IMR-90 (cell line): ENCODE measurements around the gene PIK3CB. TPM values are rescaled to one million over a fixed set of nuclear protein-coding genes. Genes with fewer than 3 reads are reported as not detected.

Experiments
- ATAC-seq: fragments of 200-7000 bp; cut with Tn5 transposase; 2 replicates; pipeline ENCODE4 v1.9.1; 2020; ENCODE audit warnings: low read depth, mild to moderate bottlenecking, moderate library complexity
- BruUV-seq: library from RNA; stranded (reverse); fragments of 400-500 nt; replicated peaks from 2 replicates; lab custom pipeline; 2021; lab: Mats Ljungman, UMichigan
- CTCF ChIA-PET: fragments of 300-600 bp; formaldehyde crosslinking; extraction: SDS; loops from one replicate; lab custom pipeline; 2021; ENCODE audit warnings: antibody characterized with exemption; lab: Yijun Ruan, JAX
- POLR2A ChIA-PET: fragments of 300-600 bp; sonication (Branson Sonifier 250); formaldehyde crosslinking; loops from one replicate; lab custom pipeline; 2022; ENCODE audit warnings: antibody characterized with exemption; ENCODE audit not compliant: unreplicated experiment; lab: Charles Lee
- DNase-seq: peaks from one replicate; pipeline ENCODE4 v3.0.0; 2013
- H2AFZ ChIP-seq: replicated peaks from 2 replicates; pipeline ENCODE3; 2013; ENCODE audit warnings: low read length, mild to moderate bottlenecking; ENCODE audit not compliant: poor library complexity
- H2AK5ac ChIP-seq: 2 replicates; pipeline ENCODE4 v1.6.1; 2013; ENCODE audit warnings: low read depth, low read length, inconsistent platforms
- H2AK9ac ChIP-seq: replicated peaks from 2 replicates; pipeline ENCODE3; 2013; ENCODE audit warnings: mild to moderate bottlenecking, low read depth, low read length, moderate library complexity; ENCODE audit not compliant: poor library complexity
- H2BK120ac ChIP-seq: 2 replicates; pipeline ENCODE4 v1.6.1; 2013; ENCODE audit warnings: low read depth, low read length, inconsistent platforms
- H2BK15ac ChIP-seq: 3 replicates; pipeline ENCODE4 v1.6.1; 2013; ENCODE audit warnings: low read depth, low read length, inconsistent platforms
- H2BK20ac ChIP-seq: 2 replicates; pipeline ENCODE4 v1.6.1; 2013; ENCODE audit warnings: low read depth, mild to moderate bottlenecking, inconsistent platforms, low read length, moderate library complexity
- H2BK5ac ChIP-seq: 2 replicates; pipeline ENCODE4 v1.6.1; 2013; ENCODE audit warnings: mild to moderate bottlenecking, low read depth, low read length, inconsistent platforms; ENCODE audit not compliant: poor library complexity, severe bottlenecking
- H3K14ac ChIP-seq: replicated peaks from 2 replicates; pipeline ENCODE4 v1.6.1; 2013; ENCODE audit warnings: low read depth, low read length, inconsistent platforms
- H3K18ac ChIP-seq: 2 replicates; pipeline ENCODE4 v1.6.1; 2013; ENCODE audit warnings: low read depth, low read length, control low read depth
- H3K23ac ChIP-seq: 2 replicates; pipeline ENCODE4 v1.6.1; 2013; ENCODE audit warnings: low read depth, low read length, inconsistent platforms
- H3K27ac ChIP-seq: 2 replicates; pipeline ENCODE4 v1.5.1; 2013; ENCODE audit warnings: mild to moderate bottlenecking, control low read depth, low read length; ENCODE audit not compliant: insufficient read depth
- H3K27me3 ChIP-seq: 2 replicates; pipeline ENCODE4 v1.6.1; 2013; ENCODE audit warnings: low read length; ENCODE audit not compliant: control insufficient read depth, insufficient read depth
- H3K36me3 ChIP-seq: 2 replicates; pipeline ENCODE4 v1.6.1; 2013; ENCODE audit warnings: low read length, mixed read lengths; ENCODE audit not compliant: control insufficient read depth, insufficient read depth
- H3K4ac ChIP-seq: 2 replicates; pipeline ENCODE4 v1.6.1; 2013; ENCODE audit warnings: low read depth, low read length, inconsistent platforms
- H3K4me1 ChIP-seq: 2 replicates; pipeline ENCODE4 v1.6.1; 2013; ENCODE audit warnings: low read length, mixed read lengths; ENCODE audit not compliant: control insufficient read depth, insufficient read depth
- H3K4me2 ChIP-seq: 2 replicates; pipeline ENCODE4 v1.6.1; 2013; ENCODE audit warnings: low read depth, mild to moderate bottlenecking, control low read depth, low read length, moderate library complexity
- H3K4me3 ChIP-seq: 2 replicates; pipeline ENCODE4 v1.5.1; 2013; ENCODE audit warnings: low read depth, mild to moderate bottlenecking, control low read depth, low read length, moderate library complexity; ENCODE audit not compliant: insufficient read depth
- H3K56ac ChIP-seq: 2 replicates; pipeline ENCODE4 v1.6.1; 2013; ENCODE audit warnings: low read length, inconsistent platforms; ENCODE audit not compliant: insufficient read depth; ENCODE audit errors: extremely low read depth
- H3K79me1 ChIP-seq, 2 experiments: 2 replicates each; pipeline ENCODE4 v1.6.1; 2013; ENCODE audit warnings: low read length in 2 of 2, inconsistent platforms in 1 of 2, low read depth in 1 of 2
- H3K9ac ChIP-seq: 2 replicates; pipeline ENCODE4 v1.6.1; 2013; ENCODE audit warnings: low read depth, low read length, control low read depth
- H3K9me1 ChIP-seq: 2 replicates; pipeline ENCODE4 v1.6.1; 2013; ENCODE audit warnings: low read length, inconsistent platforms; ENCODE audit not compliant: insufficient read depth
- H3K9me3 ChIP-seq: 2 replicates; pipeline ENCODE4 v1.6.1; 2013; ENCODE audit warnings: low read length; ENCODE audit not compliant: control insufficient read depth, insufficient read depth
- H4K20me1 ChIP-seq: 2 replicates; pipeline ENCODE4 v1.6.1; 2013; ENCODE audit warnings: low read length, inconsistent platforms; ENCODE audit not compliant: insufficient read depth
- H4K5ac ChIP-seq: 2 replicates; pipeline ENCODE4 v1.6.1; 2013; ENCODE audit warnings: mild to moderate bottlenecking, low read depth, low read length, control low read depth
- H4K8ac ChIP-seq, 2 experiments: 2 replicates each; pipeline ENCODE4 v1.6.1; 2013; ENCODE audit warnings: low read depth in 2 of 2, low read length in 2 of 2, control low read depth in 1 of 2, inconsistent platforms in 1 of 2
- H4K91ac ChIP-seq: 2 replicates; pipeline ENCODE4 v1.6.1; 2013; ENCODE audit warnings: low read depth, low read length, inconsistent platforms; ENCODE audit not compliant: insufficient read depth
- BHLHE40 ChIP-seq: fragments of 150-350 bp; IDR thresholded peaks from 2 replicates; pipeline ENCODE4 v1.6.1; 2016; ENCODE audit warnings: mild to moderate bottlenecking, low read depth, low read length
- CEBPB ChIP-seq: IDR thresholded peaks from 2 replicates; pipeline ENCODE4 v1.6.1; 2012; ENCODE audit warnings: low read depth, low read length, improper control_type of control experiment
- CHD1 ChIP-seq: IDR thresholded peaks from 2 replicates; pipeline ENCODE4 v1.6.1; 2012; ENCODE audit warnings: low read depth, low read length, improper control_type of control experiment
- CTCF ChIP-seq: conservative IDR thresholded peaks from 2 replicates; pipeline ENCODE4 v1.5.1; 2012; ENCODE audit warnings: mild to moderate bottlenecking, low read depth, low read length, improper control_type of control experiment
- ELK1 ChIP-seq: fragments of 150-350 bp; IDR thresholded peaks from 2 replicates; pipeline ENCODE4 v1.6.1; 2016; ENCODE audit warnings: low read depth, mild to moderate bottlenecking, low read length, moderate library complexity, borderline replicate concordance
- FOS ChIP-seq: fragments of 150-350 bp; IDR thresholded peaks from 2 replicates; pipeline ENCODE4 v1.6.1; 2016; ENCODE audit warnings: low read depth, low read length
- MAFK ChIP-seq: IDR thresholded peaks from 2 replicates; pipeline ENCODE4 v1.6.1; 2012; ENCODE audit warnings: low read depth, low read length, improper control_type of control experiment
- MAZ ChIP-seq: IDR thresholded peaks from 2 replicates; pipeline ENCODE4 v1.6.1; 2012; ENCODE audit warnings: low read depth, mild to moderate bottlenecking, low read length, improper control_type of control experiment, moderate library complexity, borderline replicate concordance
- MXI1 ChIP-seq: IDR thresholded peaks from 2 replicates; pipeline ENCODE4 v1.6.1; 2012; ENCODE audit warnings: low read depth, mild to moderate bottlenecking, low read length, moderate library complexity, borderline replicate concordance
- NFE2L2 ChIP-seq: fragments of 150-350 bp; IDR thresholded peaks from 2 replicates; pipeline ENCODE4 v1.6.1; 2016; ENCODE audit warnings: low read depth, mild to moderate bottlenecking, low read length
- POLR2A ChIP-seq: IDR thresholded peaks from 2 replicates; pipeline ENCODE4 v1.6.1; 2012; ENCODE audit warnings: mild to moderate bottlenecking, low read depth, low read length
- RAD21 ChIP-seq: IDR thresholded peaks from 2 replicates; pipeline ENCODE4 v1.6.1; 2012; ENCODE audit warnings: low read length, improper control_type of control experiment
- RCOR1 ChIP-seq: IDR thresholded peaks from 2 replicates; pipeline ENCODE4 v1.6.1; 2012; ENCODE audit warnings: mild to moderate bottlenecking, low read length, improper control_type of control experiment; ENCODE audit not compliant: insufficient replicate concordance
- RFX5 ChIP-seq: IDR thresholded peaks from 2 replicates; pipeline ENCODE4 v1.8.0; 2012; ENCODE audit warnings: low read depth, mild to moderate bottlenecking, low read length, moderate library complexity
- SMC3 ChIP-seq: fragments of 150-350 bp; IDR thresholded peaks from 2 replicates; pipeline ENCODE4 v1.6.1; 2016; ENCODE audit warnings: low read depth, mild to moderate bottlenecking, antibody characterized with exemption, low read length, moderate library complexity
- USF2 ChIP-seq: fragments of 150-350 bp; IDR thresholded peaks from 2 replicates; pipeline ENCODE4 v1.6.1; 2017; ENCODE audit warnings: mild to moderate bottlenecking, antibody characterized with exemption, low read length, low read depth
- WGBS, 2 experiments: methylation state at CpG; one replicate each; pipeline versions ENCODE4 v1.1.5 to v1.1.7; 2013; ENCODE audit warnings: missing lambda C conversion rate in 2 of 2; ENCODE audit not compliant: insufficient read length in 1 of 2; ENCODE audit errors: extremely low coverage in 2 of 2; 5-methylcytosine and 5-hydroxymethylcytosine counted together
- dilution Hi-C: fragments of 300-500 bp; cut with HindIII; formaldehyde crosslinking; loops from one replicate; pipeline ENCODE4 v1.14.3; 2018; ENCODE audit warnings: low sequenced_read_pairs; ENCODE audit not compliant: unreplicated experiment
- in situ Hi-C: fragments of 300-500 bp; cut with MboI; formaldehyde crosslinking; loops from 3 replicates; pipeline ENCODE4 v1.14.3; 2019; ENCODE audit warnings: low sequenced_read_pairs, inconsistent platforms, mixed read lengths
- intact Hi-C: fragments of 100-400 bp; cut with micrococcal nuclease; formaldehyde crosslinking; loops from 2 replicates; pipeline ENCODE4 v1.10.0; 2022
- polyA plus RNA-seq, 3 experiments: library from polyadenylated mRNA; depleted of rRNA; stranded (reverse); fragments of >200 nt; gene quantifications; 2 replicates each; pipeline ENCODE4 v1.2.3, GENCODE V29; 2012; ENCODE audit warnings: low replicate concordance in 1 of 3
- total RNA-seq: library from RNA; depleted of rRNA; stranded (reverse); fragments of >200 nt; gene quantifications from 2 replicates; pipeline ENCODE4 v1.2.3, GENCODE V29; 2012

Gene PIK3CB
- total and polyA plus RNA-seq, 2 of the 4 experiments (the other 2 are of a cell fraction) = 6.3 to 6.8 TPM

- H3K4ac ChIP-seq = peak overlapping the region; percentile 10; the same call in 1 of the 2 replicates
- no peaks in the 10 kb centered on the region for H3K27me3 ChIP-seq
- no peak overlapping the region for H3K27ac ChIP-seq
- H3K9me3 ChIP-seq = no peaks in the 10 kb centered on the region
- BruUV-seq = no TSS peak
- no peak overlapping the region for H3K4me3 ChIP-seq
- peak overlapping the region; percentile 45; the same call in 1 of the 2 replicates for H3K14ac ChIP-seq
- peak; percentile 81 for DNase-seq
- CTCF ChIA-PET = interaction anchor here (0.6 kb wide), 1 partner anchor 142 kb away, joined by 5 read pairs; no protein-coding TSS in a partner anchor
- no peak overlapping the region; the same call in 1 of the 2 replicates for H2BK120ac ChIP-seq
- H3K23ac ChIP-seq = 0 out of 2 replicates have a peak overlapping the region, but pooled peaks have one; percentile 32
- no peak overlapping the region for H3K4me2 ChIP-seq
- no peak overlapping the region for H4K91ac ChIP-seq
- ATAC-seq = peak; percentile 59
- H3K4me1 ChIP-seq = peaks cover 15% of the 10 kb centered on the region
- H4K8ac ChIP-seq = peak overlapping the region in 1 of 2 experiments; percentile 39; a peak in 1 of 4 replicates
- no peak overlapping the region for H2BK5ac ChIP-seq
- no peak overlapping the region for H3K18ac ChIP-seq
- 0 out of 3 replicates have a peak overlapping the region, but pooled peaks have one; percentile 55 for H2BK15ac ChIP-seq
- H4K5ac ChIP-seq = no peak overlapping the region
- POLR2A ChIA-PET = interaction anchor here (0.6 kb wide), 1 partner anchor 101 kb away, joined by 3 read pairs; no protein-coding TSS in a partner anchor
- no peak overlapping the region for H3K56ac ChIP-seq
- H2AK9ac ChIP-seq = no peak overlapping the region
- intact Hi-C loops (no loop called here), dilution Hi-C loops (no loop called here), in situ Hi-C loops (no loop called here)
- peaks cover 13% of the 10 kb centered on the region for H3K9me1 ChIP-seq
- H2BK20ac ChIP-seq = no peak overlapping the region
- 82% methylated on average over 2 of the region's 5 CpGs; no CpG with 5 or more reads in 1 of the 2 experiments for WGBS, 2 experiments
- TF ChIP-seq NFE2L2 (no peak), MXI1 (no peak), SMC3 (no peak), MAZ (no peak), RFX5 (no peak), CEBPB (no peak), RAD21 (no peak), ELK1 (no peak), RCOR1 (no peak), BHLHE40 (peak; percentile 31; the same call in 1 of the 2 replicates), CHD1 (no peak), MAFK (no peak), CTCF (no peak), USF2 (no peak), POLR2A (no peak), FOS (peak; percentile 15; the same call in 1 of the 2 replicates)
- H3K36me3 ChIP-seq = no peaks in the 10 kb centered on the region
- H2AK5ac ChIP-seq = no peak overlapping the region
- H4K20me1 ChIP-seq = no peaks in the 10 kb centered on the region
- peak overlapping the region; percentile 87 for H2AFZ ChIP-seq
- H3K9ac ChIP-seq = no peak overlapping the region
- H3K79me1 ChIP-seq = no peaks in the 10 kb centered on the region
These were observed 27.1 kb upstream of the PIK3CB start for GRCh38 chr3:138861798-138862197.
